Measurements from ENCODE around the gene PLXNA4. TPM values are rescaled to one million over a fixed set of nuclear protein-coding genes. Genes with fewer than 3 reads are reported as not detected.

Gene PLXNA4
- total RNA-seq, 1 experiment from 2014 or later = 1.0 TPM

DNA sequence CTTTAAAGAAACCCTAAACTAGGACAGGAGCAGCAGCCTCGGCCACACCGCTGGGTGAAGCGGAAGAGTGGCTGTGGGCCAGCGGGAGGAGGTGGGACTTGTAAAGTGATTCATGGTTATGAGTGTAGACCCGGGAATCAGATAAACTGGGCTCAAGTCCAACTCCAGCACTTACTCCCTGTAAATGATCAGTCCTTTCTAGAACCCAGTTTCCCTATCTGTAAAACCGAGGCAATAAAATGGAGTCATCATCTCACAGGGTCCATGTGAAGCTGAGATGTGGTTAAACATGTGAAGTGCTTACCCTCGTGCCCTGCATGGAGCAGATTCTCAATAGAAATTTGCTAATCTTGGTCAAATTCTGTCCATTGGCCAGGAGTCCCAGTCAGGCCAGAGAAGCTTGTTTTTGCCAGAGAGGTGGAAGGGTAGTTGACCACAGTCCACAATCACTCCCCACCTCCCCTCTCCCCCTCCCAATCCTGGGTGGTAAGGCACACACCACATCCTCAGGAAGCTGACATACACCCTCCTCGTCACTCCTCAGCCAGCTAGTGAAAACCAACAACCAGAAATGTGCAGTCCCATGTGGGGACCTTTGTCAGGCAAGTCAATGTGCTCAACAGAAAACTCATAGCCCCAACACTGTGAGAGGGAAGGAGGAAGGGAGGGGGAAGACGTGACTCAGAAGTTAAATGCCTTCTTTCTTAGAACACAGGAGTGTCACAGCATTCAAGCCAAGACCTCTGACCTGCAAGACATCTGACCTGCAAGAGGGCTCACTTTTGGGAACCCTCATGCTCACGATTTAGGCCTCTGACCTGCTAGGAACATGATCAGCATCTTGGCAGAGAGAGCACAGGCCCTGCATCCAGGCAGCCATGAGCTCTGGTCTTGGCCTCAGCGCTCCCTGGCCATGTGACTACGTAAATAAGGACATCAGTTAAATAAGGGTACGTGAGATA lies 145.1 kb downstream of the PLXNA4 start:
- Histone ChIP-seq H3F3A (ENCODE audit: insufficient read depth, low read depth) (no peaks in the 10 kb centered on the region), H3K4me2 (no peak overlapping the region), H3K9me3 (ENCODE audit: insufficient read depth, low read depth) (no peaks in the 10 kb centered on the region), H3K27me3 (ENCODE audit: insufficient read depth, low read depth) (peaks cover 100% of the 10 kb centered on the region), H3K4me1 (replicated peaks; ENCODE audit: insufficient read depth) (no peaks in the 10 kb centered on the region), H3K9me2 (ENCODE audit: insufficient read depth) (no peaks in the 10 kb centered on the region), H3K36me3 (ENCODE audit: low read depth) (no peaks in the 10 kb centered on the region), H3K27ac (no peak overlapping the region), H2AFZ (no peak overlapping the region), H3K4me3 (no peak overlapping the region), H3K79me2 (ENCODE audit: low read depth) (no peaks in the 10 kb centered on the region), H4K20me1 (ENCODE audit: insufficient read depth) (no peaks in the 10 kb centered on the region)
- BruUV-seq (replicated peaks) = no TSS peak
- ChIA-PET POLR2A (ENCODE audit: unreplicated experiment) (no interaction called here), CTCF (no interaction called here)
- intact Hi-C loops (cut with micrococcal nuclease; ENCODE audit: unreplicated experiment) = no loop called here
- no peak for DNase-seq
- TF ChIP-seq EZH2 (IDR thresholded peaks at IDR 0.05; ENCODE audit: low read depth) = no peak
- TF ChIP-seq, protein P1, sequence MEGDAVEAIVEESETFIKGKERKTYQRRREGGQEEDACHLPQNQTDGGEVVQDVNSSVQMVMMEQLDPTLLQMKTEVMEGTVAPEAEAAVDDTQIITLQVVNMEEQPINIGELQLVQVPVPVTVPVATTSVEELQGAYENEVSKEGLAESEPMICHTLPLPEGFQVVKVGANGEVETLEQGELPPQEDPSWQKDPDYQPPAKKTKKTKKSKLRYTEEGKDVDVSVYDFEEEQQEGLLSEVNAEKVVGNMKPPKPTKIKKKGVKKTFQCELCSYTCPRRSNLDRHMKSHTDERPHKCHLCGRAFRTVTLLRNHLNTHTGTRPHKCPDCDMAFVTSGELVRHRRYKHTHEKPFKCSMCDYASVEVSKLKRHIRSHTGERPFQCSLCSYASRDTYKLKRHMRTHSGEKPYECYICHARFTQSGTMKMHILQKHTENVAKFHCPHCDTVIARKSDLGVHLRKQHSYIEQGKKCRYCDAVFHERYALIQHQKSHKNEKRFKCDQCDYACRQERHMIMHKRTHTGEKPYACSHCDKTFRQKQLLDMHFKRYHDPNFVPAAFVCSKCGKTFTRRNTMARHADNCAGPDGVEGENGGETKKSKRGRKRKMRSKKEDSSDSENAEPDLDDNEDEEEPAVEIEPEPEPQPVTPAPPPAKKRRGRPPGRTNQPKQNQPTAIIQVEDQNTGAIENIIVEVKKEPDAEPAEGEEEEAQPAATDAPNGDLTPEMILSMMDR (conservative IDR thresholded peaks at IDR 0.05) = no peak

DNA sequence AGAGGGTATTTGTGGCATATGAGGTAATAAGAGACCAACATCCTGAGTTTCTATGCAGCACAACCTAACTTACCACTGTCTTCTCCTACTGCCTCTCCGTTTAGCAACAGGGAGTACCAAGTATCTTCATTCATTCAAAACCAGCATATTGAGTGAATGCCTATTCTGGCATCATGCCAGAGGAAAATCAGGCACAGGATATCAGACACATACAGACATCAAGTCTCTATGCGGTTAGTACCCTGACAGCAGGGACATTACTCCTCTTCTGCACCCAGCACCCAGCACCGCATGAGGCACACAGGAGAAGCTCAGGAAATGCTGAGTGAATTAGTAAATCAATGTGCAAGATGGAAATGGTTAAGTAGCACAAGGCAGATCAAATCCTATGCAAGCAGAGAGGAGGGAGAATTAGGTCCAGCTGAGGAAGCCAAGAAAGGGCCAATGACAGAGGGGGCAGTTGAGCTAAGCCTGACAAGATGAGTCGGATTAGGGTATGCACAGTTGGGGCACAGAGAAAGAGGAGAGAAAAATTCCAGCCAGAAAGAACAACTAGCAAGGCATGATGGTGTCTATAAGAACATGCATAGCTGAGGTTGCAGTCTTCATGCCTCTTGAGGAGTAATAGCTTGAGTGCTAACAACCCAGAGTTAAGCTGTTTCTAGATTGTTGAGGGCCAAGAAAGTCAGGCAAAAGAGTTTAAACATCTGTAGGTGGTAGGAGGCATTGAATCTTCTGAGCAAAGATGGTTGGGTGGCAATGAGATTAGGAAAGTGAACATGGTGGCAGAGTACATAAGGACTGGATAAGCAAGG lies 146.0 kb downstream of the PLXNA4 start:
- H3K4me2 ChIP-seq = no peak overlapping the region
- no peaks in the 10 kb centered on the region for H3K36me3 ChIP-seq (ENCODE audit: low read depth)
- TF ChIP-seq, protein P1 (conservative IDR thresholded peaks at IDR 0.05) = no peak
- TF ChIP-seq EZH2 (IDR thresholded peaks at IDR 0.05; ENCODE audit: low read depth) = no peak
- H3K4me3 ChIP-seq = no peak overlapping the region
- CTCF ChIA-PET = no interaction called here
- no peaks in the 10 kb centered on the region for H3K79me2 ChIP-seq (ENCODE audit: low read depth)
- no peak for DNase-seq
- H3F3A ChIP-seq (ENCODE audit: insufficient read depth, low read depth) = no peaks in the 10 kb centered on the region
- no peaks in the 10 kb centered on the region for H3K4me1 ChIP-seq (replicated peaks; ENCODE audit: insufficient read depth)
- H3K9me2 ChIP-seq (ENCODE audit: insufficient read depth) = no peaks in the 10 kb centered on the region
- H3K27ac ChIP-seq = no peak overlapping the region
- H2AFZ ChIP-seq = no peak overlapping the region
- POLR2A ChIA-PET (ENCODE audit: unreplicated experiment) = no interaction called here
- H3K9me3 ChIP-seq (ENCODE audit: insufficient read depth, low read depth) = no peaks in the 10 kb centered on the region
- no peaks in the 10 kb centered on the region for H4K20me1 ChIP-seq (ENCODE audit: insufficient read depth)
- BruUV-seq (replicated peaks) = no TSS peak
- H3K27me3 ChIP-seq (ENCODE audit: insufficient read depth, low read depth) = peaks cover 98% of the 10 kb centered on the region
- intact Hi-C loops (cut with micrococcal nuclease; ENCODE audit: unreplicated experiment) = no loop called here

DNA sequence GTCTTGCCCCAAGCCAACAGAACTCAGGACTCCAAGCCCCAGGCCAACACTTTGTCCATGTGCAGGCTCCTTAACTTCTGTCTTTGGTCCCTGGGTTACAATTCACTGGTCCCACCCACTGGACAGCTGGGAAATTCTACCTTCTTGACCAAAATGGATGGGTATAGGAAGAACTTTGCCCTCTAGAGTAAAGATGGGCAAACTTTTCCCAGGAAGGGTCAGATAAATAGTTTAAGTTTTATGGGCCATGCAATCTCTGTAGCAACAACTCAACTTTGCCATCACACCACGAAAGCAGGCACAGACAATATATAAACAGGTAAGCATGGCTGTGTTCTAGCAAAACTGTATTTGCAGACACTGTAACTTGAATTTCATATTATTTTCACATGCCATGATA lies 147.1 kb downstream of the PLXNA4 start:
- no peak overlapping the region for H3K4me2 ChIP-seq
- no peak for TF ChIP-seq EZH2 (IDR thresholded peaks at IDR 0.05; ENCODE audit: low read depth)
- TF ChIP-seq, protein P1 (conservative IDR thresholded peaks at IDR 0.05) = no peak
- peaks cover 98% of the 10 kb centered on the region for H3K27me3 ChIP-seq (ENCODE audit: insufficient read depth, low read depth)
- H3K4me1 ChIP-seq (replicated peaks; ENCODE audit: insufficient read depth) = no peaks in the 10 kb centered on the region
- H3K36me3 ChIP-seq (ENCODE audit: low read depth) = no peaks in the 10 kb centered on the region
- CTCF ChIA-PET = no interaction called here
- POLR2A ChIA-PET (ENCODE audit: unreplicated experiment) = no interaction called here
- H3F3A ChIP-seq (ENCODE audit: insufficient read depth, low read depth) = no peaks in the 10 kb centered on the region
- intact Hi-C loops (cut with micrococcal nuclease; ENCODE audit: unreplicated experiment) = no loop called here
- no TSS peak for BruUV-seq (replicated peaks)
- H3K9me2 ChIP-seq (ENCODE audit: insufficient read depth) = no peaks in the 10 kb centered on the region
- H3K4me3 ChIP-seq = no peak overlapping the region
- H2AFZ ChIP-seq = no peak overlapping the region
- H3K27ac ChIP-seq = no peak overlapping the region
- H3K9me3 ChIP-seq (ENCODE audit: insufficient read depth, low read depth) = no peaks in the 10 kb centered on the region
- no peaks in the 10 kb centered on the region for H4K20me1 ChIP-seq (ENCODE audit: insufficient read depth)
- H3K79me2 ChIP-seq (ENCODE audit: low read depth) = no peaks in the 10 kb centered on the region
- DNase-seq = no peak

All from PC-9 (cell line).